Head of caudate nucleus (tissue), 42 donors: ENCODE data around the gene LVRN.

Source experiments
- DNase-seq, 42 donors: peaks; one replicate each; pipeline versions ENCODE4 v3.0.0 to v3.0.0-alpha.2; 2020 to 2021; ENCODE audit warnings: mixed read lengths in 7 of 42
- intact Hi-C: fragments of 100-400 bp; cut with DNase I; formaldehyde crosslinking; loops from one replicate; pipeline ENCODE4 v1.15.0; 2022

LVRN gene

GRCh38 chr5:115949096-115949495 lies 13.2 kb upstream of the LVRN start:
- intact Hi-C loops = no loop called here
- DNase-seq = no peak

- DNase-seq = no peak
- intact Hi-C loops = no loop called here
Measured at GRCh38 chr5:115952588-115952987, 9.7 kb upstream of the LVRN start.

GRCh38 chr5:115954144-115954543 lies 8.1 kb upstream of the LVRN start:
- no peak for DNase-seq

GRCh38 chr5:115956957-115957356 lies 5.3 kb upstream of the LVRN start:
- intact Hi-C loops = no loop called here
- no peak for DNase-seq

More at GRCh38 chr5:115954144-115954543, 8.1 kb upstream of the LVRN start:
- intact Hi-C loops = no loop called here

- intact Hi-C loops = no loop called here
- no peak for DNase-seq
Measured at GRCh38 chr5:115961381-115962238, 665 bp upstream of the LVRN start.

- intact Hi-C loops = no loop called here
- peak in 6 of 42 donors; percentile 3 to 46 (median 13) for DNase-seq
Measured at GRCh38 chr5:115962565-115963402, 509 bp downstream of the LVRN start.

- intact Hi-C loops = no loop called here
- DNase-seq = no peak
Measured at GRCh38 chr5:115963566-115963965, 1.3 kb downstream of the LVRN start.

- intact Hi-C loops = no loop called here
- peak in 1 of 42 donors; percentile 8 for DNase-seq
Measured at GRCh38 chr5:115968770-115969169, 6.5 kb downstream of the LVRN start.

- no peak for DNase-seq
- intact Hi-C loops = no loop called here
Measured at GRCh38 chr5:115977096-115977495, 14.8 kb downstream of the LVRN start.

- DNase-seq = no peak
- intact Hi-C loops = no loop called here
Measured at GRCh38 chr5:115977988-115978387, 15.7 kb downstream of the LVRN start.

- intact Hi-C loops = no loop called here
- DNase-seq = no peak
Measured at GRCh38 chr5:115978779-115979178, 16.5 kb downstream of the LVRN start.

GRCh38 chr5:115979201-115980041 lies 17.1 kb downstream of the LVRN start:
- intact Hi-C loops = no loop called here
- no peak for DNase-seq

GRCh38 chr5:115983519-115983918 lies 21.2 kb downstream of the LVRN start:
- DNase-seq = no peak
- intact Hi-C loops = no loop called here

- intact Hi-C loops = no loop called here
- no peak for DNase-seq
Measured at GRCh38 chr5:115985802-115986757, 23.8 kb downstream of the LVRN start.

GRCh38 chr5:115988002-115988401 lies 25.7 kb downstream of the LVRN start:
- intact Hi-C loops = no loop called here
- DNase-seq = no peak

GRCh38 chr5:115992848-115993350 lies 30.6 kb downstream of the LVRN start:
- DNase-seq = no peak
- intact Hi-C loops = no loop called here

- DNase-seq = no peak
- intact Hi-C loops = no loop called here
Measured at GRCh38 chr5:115995351-115995750, 33.1 kb downstream of the LVRN start.
